MM.1S (cell line): ENCODE data around the gene DDIT3.

ENCODE experiments used
- EZH2 ChIP-seq: fragments of 300-600 bp; sonication (generic); optimal IDR thresholded peaks from 2 replicates; pipeline ENCODE3; 2017; ENCODE audit warnings: low read depth, mild to moderate bottlenecking, antibody characterized with exemption, low read length, mixed read lengths
- EZH2phosphoT487 ChIP-seq: fragments of 300-600 bp; sonication (generic); IDR thresholded peaks from 2 replicates; pipeline ENCODE4 v1.6.1; 2018; ENCODE audit warnings: antibody characterized with exemption, low read length
- TF ChIP-seq, protein P1 (sequence below): fragments of 300-600 bp; sonication (generic); IDR thresholded peaks from 2 replicates; pipeline ENCODE4 v1.5.1; 2016; ENCODE audit warnings: antibody characterized with exemption, low read length, mixed read lengths

DNA sequence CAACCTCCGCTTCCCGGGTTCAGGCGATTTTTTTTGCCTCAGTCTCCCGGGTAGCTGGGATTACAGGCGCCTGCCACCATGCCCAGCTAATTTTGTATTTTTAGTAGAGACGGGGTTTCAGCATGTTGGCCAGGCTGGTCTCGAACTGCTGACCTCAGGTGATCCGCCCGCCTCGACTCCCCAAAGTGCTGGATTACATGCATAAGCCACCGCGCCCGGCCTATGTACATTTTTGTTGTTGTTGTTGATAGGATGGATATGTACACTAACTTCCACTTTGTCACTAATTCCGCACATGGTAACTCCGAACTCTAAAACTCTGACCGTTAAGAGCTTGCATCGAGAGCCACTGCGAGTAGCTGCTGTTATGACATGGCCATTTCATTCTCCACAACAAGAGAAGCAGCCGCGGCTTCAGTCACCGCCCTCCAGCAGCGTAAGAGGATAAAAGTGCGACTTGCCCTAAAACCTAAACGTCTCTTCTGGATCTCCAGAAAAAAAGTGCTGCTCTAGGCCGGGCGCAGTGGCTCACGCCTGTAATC lies 33.2 kb downstream of the DDIT3 start:
- TF ChIP-seq, protein P1, sequence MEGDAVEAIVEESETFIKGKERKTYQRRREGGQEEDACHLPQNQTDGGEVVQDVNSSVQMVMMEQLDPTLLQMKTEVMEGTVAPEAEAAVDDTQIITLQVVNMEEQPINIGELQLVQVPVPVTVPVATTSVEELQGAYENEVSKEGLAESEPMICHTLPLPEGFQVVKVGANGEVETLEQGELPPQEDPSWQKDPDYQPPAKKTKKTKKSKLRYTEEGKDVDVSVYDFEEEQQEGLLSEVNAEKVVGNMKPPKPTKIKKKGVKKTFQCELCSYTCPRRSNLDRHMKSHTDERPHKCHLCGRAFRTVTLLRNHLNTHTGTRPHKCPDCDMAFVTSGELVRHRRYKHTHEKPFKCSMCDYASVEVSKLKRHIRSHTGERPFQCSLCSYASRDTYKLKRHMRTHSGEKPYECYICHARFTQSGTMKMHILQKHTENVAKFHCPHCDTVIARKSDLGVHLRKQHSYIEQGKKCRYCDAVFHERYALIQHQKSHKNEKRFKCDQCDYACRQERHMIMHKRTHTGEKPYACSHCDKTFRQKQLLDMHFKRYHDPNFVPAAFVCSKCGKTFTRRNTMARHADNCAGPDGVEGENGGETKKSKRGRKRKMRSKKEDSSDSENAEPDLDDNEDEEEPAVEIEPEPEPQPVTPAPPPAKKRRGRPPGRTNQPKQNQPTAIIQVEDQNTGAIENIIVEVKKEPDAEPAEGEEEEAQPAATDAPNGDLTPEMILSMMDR = no peak
- TF ChIP-seq EZH2 (no peak), EZH2phosphoT487 (no peak)
